GM12873 (cell line): Measurements from ENCODE around the gene MYLK.

ENCODE experiments used
- CTCF ChIP-seq: IDR thresholded peaks from 2 replicates; pipeline ENCODE4 v1.5.1; 2012; ENCODE audit warnings: low read depth, mild to moderate bottlenecking, moderate library complexity, low read length, control low read depth; ENCODE audit not compliant: insufficient read depth; ENCODE audit errors: missing control alignments

The MYLK gene

DNA sequence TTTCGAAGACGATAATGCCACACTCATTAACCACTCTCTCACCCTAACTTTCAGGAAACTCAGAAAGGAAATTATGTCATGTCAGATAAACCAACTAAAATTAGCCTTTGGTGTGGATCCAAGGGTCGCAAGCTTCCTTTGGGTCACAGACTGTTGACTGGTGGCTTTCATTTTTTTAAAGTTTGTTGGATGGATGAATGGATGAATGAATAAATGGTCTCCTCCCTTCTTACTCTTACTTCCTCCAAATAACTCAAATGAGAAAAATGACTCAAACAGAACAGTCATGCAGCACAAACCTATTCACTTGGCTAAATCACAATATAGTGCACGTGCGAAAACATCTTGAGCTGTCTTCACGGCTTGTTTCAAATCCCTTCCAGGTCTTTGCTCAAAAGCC, 216.3 kb downstream of the MYLK start:
- no peak for TF ChIP-seq CTCF

GRCh38 chr3:123664753-123665152, 219.4 kb downstream of the MYLK start:
- no peak for TF ChIP-seq CTCF

DNA sequence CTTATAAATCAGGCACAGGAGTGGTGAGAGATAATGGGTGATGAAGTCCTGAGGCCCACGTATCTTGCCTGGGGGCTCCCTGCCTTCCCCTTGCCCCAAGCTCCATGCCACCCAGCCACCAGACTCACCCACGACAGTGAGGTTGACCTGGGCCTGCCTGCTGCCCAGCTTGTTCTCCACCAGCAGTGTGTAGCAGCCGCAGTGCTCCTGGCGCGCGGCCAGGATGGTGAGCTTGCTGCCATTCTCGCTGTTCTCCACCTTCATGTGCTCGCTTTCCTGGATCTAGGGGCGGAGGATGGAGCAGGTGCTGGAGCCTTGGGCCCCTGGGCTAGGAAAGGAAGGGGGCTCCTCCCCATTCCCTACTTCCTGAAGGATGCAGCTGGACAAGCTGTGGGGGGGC, 220.2 kb downstream of the MYLK start:
- no peak for TF ChIP-seq CTCF

GRCh38 chr3:123661973-123662372, 222.2 kb downstream of the MYLK start:
- TF ChIP-seq CTCF: no peak

GRCh38 chr3:123660900-123661299, 223.2 kb downstream of the MYLK start:
- no peak for TF ChIP-seq CTCF

DNA sequence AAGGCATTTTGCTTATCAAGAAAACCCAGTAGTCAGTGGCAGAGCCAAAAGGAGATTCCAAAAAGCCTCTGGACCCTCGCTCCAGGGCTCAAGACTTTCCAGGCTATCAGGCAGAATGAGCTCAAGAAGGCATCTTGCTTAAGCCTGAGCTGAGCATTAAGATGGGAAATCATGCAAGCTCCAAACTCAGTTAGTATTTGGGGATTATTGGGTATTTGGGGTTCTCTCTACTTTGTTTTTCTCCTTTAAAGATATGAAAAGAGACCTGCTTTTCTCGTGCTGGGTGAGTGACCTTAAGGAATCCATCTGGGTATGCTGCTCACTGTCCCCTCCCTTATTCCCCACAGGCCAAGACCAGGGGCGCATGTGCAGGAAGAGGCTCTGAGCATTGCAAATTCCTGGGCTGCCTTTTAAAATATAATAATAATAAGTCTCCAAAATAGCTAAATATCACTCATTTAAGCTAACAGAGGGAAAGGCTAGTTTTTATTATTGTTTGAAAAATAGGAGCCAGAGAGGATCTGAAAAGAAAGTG, 223.9 kb downstream of the MYLK start:
- no peak for TF ChIP-seq CTCF

GRCh38 chr3:123658852-123659206, 225.3 kb downstream of the MYLK start:
- TF ChIP-seq CTCF: no peak

GRCh38 chr3:123658118-123658851, 225.8 kb downstream of the MYLK start:
- TF ChIP-seq CTCF: no peak
